ENCODE results near the gene CCDC196.

DNA sequence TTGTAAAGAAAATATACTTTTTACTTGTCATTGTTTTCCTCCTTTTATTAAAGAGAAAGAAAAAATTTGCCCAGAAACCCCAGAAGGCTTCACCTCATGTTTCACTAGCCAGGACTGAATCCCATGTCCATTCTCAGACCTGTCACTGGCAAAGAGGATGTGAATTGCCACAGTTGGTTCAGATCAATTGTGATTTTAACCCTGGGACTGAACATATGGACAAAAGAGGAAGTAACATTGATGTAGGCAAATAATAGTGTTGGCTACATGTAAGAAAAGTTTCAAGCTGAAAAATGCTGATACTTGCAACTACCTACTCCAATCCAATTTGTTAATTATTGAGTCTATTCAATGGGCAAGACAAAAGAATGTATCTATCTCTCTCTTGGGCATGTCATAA lies 8.6 kb upstream of the CCDC196 start:
- TF ChIP-seq, protein P1, sequence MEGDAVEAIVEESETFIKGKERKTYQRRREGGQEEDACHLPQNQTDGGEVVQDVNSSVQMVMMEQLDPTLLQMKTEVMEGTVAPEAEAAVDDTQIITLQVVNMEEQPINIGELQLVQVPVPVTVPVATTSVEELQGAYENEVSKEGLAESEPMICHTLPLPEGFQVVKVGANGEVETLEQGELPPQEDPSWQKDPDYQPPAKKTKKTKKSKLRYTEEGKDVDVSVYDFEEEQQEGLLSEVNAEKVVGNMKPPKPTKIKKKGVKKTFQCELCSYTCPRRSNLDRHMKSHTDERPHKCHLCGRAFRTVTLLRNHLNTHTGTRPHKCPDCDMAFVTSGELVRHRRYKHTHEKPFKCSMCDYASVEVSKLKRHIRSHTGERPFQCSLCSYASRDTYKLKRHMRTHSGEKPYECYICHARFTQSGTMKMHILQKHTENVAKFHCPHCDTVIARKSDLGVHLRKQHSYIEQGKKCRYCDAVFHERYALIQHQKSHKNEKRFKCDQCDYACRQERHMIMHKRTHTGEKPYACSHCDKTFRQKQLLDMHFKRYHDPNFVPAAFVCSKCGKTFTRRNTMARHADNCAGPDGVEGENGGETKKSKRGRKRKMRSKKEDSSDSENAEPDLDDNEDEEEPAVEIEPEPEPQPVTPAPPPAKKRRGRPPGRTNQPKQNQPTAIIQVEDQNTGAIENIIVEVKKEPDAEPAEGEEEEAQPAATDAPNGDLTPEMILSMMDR (IDR thresholded peaks at IDR 0.05; ENCODE audit: low read depth, low read length, poor library complexity, severe bottlenecking) = no peak
- no peak for TF ChIP-seq EZH2phosphoT487 (IDR thresholded peaks at IDR 0.05; ENCODE audit: borderline replicate concordance, low read length)
